OCI-LY3 (cell line): ENCODE data around the gene FAAP100.

Source experiments
- H2AFZ ChIP-seq: fragments of 200-600, 300-600 bp; shearing (Covaris generic); 2 replicates; pipeline ENCODE4 v1.6.0; 2014; ENCODE audit warnings: antibody characterized with exemption, low read depth, low read length
- H3K27ac ChIP-seq: fragments of 200-600, 300-600 bp; sonication (generic); 2 replicates; pipeline ENCODE4 v1.5.1; 2014; ENCODE audit warnings: mild to moderate bottlenecking, low read length, moderate library complexity, mixed read lengths
- H3K27me3 ChIP-seq: fragments of 200-600, 300-600 bp; sonication (generic); 2 replicates; pipeline ENCODE4 v1.6.1; 2014; ENCODE audit warnings: low read depth, low read length, mixed read lengths
- H3K36me3 ChIP-seq: fragments of 200-600, 300-600 bp; sonication (generic); replicated peaks from 2 replicates; pipeline ENCODE3; 2014; ENCODE audit warnings: low read depth, low read length, mixed read lengths
- H3K4me1 ChIP-seq: fragments of 300-600, 200-600 bp; sonication (generic); 2 replicates; pipeline ENCODE4 v1.6.1; 2014; ENCODE audit warnings: low read length, mixed read lengths
- H3K4me2 ChIP-seq: fragments of 200-600, 300-600 bp; sonication (generic); 2 replicates; pipeline ENCODE4 v1.6.1; 2014; ENCODE audit warnings: low read length, mixed read lengths
- H3K4me3 ChIP-seq: fragments of 300-600, 200-600 bp; sonication (generic); 2 replicates; pipeline ENCODE4 v1.5.1; 2014; ENCODE audit warnings: antibody characterized with exemption, mild to moderate bottlenecking, low read length, moderate library complexity
- H3K79me2 ChIP-seq: fragments of 300-600, 200-600 bp; shearing (Covaris generic); 2 replicates; pipeline ENCODE4 v1.6.1; 2014; ENCODE audit warnings: mild to moderate bottlenecking, low read length, mixed read lengths
- H3K9ac ChIP-seq: fragments of 300-600, 200-600 bp; shearing (Covaris generic); 2 replicates; pipeline ENCODE4 v1.6.0; 2014; ENCODE audit warnings: mild to moderate bottlenecking, low read length, moderate library complexity
- H3K9me3 ChIP-seq: fragments of 200-600, 300-600 bp; shearing (Covaris generic); 2 replicates; pipeline ENCODE4 v1.6.1; 2014; ENCODE audit warnings: low read length, mixed read lengths; ENCODE audit not compliant: insufficient read depth
- H4K20me1 ChIP-seq: fragments of 200-600, 300-600 bp; sonication (generic); 2 replicates; pipeline ENCODE4 v1.6.1; 2016; ENCODE audit warnings: low read length, mixed read lengths; ENCODE audit not compliant: insufficient read depth
- EZH2phosphoT487 ChIP-seq: fragments of 200-600 bp; shearing (Covaris generic); IDR thresholded peaks from 2 replicates; pipeline ENCODE4 v1.6.1; 2018; ENCODE audit warnings: antibody characterized with exemption, mixed run types, low read depth
- TF ChIP-seq, protein P1 (sequence below): fragments of 200-600, 300-600 bp; sonication (generic); IDR thresholded peaks from 2 replicates; pipeline ENCODE4 v1.5.1; 2014; ENCODE audit warnings: antibody characterized with exemption, low read length, low read depth

The FAAP100 gene

DNA sequence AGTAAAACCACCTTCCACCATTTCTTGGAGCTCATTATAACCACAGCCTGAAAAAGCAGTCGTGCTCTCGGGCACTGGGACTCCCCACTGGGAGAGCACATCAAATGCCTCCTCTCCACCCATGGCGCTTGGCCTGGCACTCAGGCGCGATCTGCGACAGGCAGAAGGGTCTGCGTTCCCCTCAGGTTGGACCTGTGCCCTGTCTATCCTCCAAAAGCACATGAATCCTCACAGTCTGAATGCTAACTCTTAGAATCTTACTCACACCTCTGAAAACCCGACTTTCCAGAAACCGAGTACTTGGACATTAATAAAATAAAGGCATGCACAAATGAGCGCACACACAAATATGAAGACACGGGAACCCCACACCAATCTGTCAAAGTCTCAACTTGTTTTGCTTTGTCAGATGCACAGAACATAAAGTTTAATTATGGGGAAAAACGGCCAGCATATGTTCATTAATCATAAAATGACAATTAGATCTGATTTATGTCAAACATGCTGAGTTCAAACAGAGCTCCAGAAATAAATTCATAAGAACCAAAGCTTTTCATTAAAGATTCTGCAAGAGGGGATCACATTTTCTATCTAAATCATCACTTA, 20.5 kb upstream of the FAAP100 start:
- no peak overlapping the region for H3K9ac ChIP-seq
- H3K4me2 ChIP-seq, result no peak overlapping the region
- no peaks in the 10 kb centered on the region for H3K9me3 ChIP-seq
- no peak overlapping the region for H3K4me3 ChIP-seq
- no peaks in the 10 kb centered on the region; the same call in 1 of the 2 replicates for H4K20me1 ChIP-seq
- H3K27ac ChIP-seq, result no peak overlapping the region
- no peak overlapping the region for H2AFZ ChIP-seq
- TF ChIP-seq, protein P1, sequence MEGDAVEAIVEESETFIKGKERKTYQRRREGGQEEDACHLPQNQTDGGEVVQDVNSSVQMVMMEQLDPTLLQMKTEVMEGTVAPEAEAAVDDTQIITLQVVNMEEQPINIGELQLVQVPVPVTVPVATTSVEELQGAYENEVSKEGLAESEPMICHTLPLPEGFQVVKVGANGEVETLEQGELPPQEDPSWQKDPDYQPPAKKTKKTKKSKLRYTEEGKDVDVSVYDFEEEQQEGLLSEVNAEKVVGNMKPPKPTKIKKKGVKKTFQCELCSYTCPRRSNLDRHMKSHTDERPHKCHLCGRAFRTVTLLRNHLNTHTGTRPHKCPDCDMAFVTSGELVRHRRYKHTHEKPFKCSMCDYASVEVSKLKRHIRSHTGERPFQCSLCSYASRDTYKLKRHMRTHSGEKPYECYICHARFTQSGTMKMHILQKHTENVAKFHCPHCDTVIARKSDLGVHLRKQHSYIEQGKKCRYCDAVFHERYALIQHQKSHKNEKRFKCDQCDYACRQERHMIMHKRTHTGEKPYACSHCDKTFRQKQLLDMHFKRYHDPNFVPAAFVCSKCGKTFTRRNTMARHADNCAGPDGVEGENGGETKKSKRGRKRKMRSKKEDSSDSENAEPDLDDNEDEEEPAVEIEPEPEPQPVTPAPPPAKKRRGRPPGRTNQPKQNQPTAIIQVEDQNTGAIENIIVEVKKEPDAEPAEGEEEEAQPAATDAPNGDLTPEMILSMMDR, result no peak
- TF ChIP-seq EZH2phosphoT487, result no peak
- no peaks in the 10 kb centered on the region; the same call in 1 of the 2 replicates for H3K79me2 ChIP-seq
- H3K4me1 ChIP-seq, result no peaks in the 10 kb centered on the region
- H3K27me3 ChIP-seq, result no peaks in the 10 kb centered on the region
- H3K36me3 ChIP-seq, result peaks cover 34% of the 10 kb centered on the region

DNA sequence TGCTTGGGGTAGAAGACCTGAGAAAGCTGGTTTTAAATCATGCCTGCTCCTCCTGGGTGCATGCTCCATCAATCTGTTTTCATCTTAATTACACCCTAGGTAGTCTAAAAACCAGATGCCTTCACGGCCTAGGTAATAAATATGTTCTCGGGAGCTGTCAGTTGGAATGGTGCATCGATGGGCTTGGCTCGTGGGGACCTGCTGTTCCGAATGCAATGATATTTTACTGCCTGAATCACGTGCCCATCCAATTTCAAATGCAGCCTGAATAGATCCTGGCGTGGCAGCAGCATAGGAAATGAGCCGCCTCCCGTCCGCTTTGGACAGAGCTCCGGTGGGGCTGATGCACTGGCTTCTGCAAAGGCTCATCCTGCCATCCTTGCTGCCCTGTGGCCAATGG, 18.8 kb upstream of the FAAP100 start:
- Histone ChIP-seq H3K27ac (no peak overlapping the region), H3K4me2 (no peak overlapping the region), H3K79me2 (no peaks in the 10 kb centered on the region; the same call in 1 of the 2 replicates), H2AFZ (no peak overlapping the region), H3K9ac (no peak overlapping the region), H3K36me3 (peaks cover 41% of the 10 kb centered on the region), H3K4me1 (no peaks in the 10 kb centered on the region), H4K20me1 (no peaks in the 10 kb centered on the region), H3K9me3 (no peaks in the 10 kb centered on the region), H3K27me3 (no peaks in the 10 kb centered on the region), H3K4me3 (no peak overlapping the region)
- TF ChIP-seq EZH2phosphoT487, result no peak

DNA sequence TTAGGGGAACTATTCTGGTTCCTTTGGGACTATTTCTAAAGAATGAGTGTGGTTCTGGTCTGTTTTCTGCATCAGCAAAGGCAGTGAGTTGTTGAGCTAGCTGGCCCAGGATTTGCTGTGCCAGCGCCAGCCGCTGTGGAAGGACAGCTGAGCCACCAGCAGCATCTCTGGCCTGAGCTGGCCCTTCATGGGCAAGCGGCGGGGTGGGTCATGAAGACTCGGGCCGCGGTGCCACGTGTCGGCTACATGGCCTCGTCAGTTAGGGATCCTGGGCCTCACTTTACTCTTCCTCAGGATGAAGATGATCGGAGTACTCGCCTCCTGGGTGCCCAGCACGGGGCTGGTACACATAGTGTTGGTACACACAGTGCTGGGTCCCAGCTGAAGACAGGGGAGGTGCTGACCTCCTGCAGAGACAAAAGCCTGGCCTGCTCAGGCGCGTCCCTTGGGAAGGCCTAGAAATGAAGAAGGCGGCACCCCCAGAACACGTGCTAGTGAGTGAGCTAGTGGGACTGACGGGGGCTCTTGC, 17.9 kb upstream of the FAAP100 start:
- Histone ChIP-seq H4K20me1 (no peaks in the 10 kb centered on the region), H2AFZ (no peak overlapping the region), H3K36me3 (peaks cover 41% of the 10 kb centered on the region), H3K79me2 (no peaks in the 10 kb centered on the region; the same call in 1 of the 2 replicates), H3K9ac (no peak overlapping the region), H3K9me3 (no peaks in the 10 kb centered on the region), H3K4me1 (no peaks in the 10 kb centered on the region), H3K27me3 (no peaks in the 10 kb centered on the region), H3K4me3 (no peak overlapping the region), H3K4me2 (no peak overlapping the region), H3K27ac (no peak overlapping the region)
- no peak for TF ChIP-seq EZH2phosphoT487
- TF ChIP-seq, protein P1, result no peak

DNA sequence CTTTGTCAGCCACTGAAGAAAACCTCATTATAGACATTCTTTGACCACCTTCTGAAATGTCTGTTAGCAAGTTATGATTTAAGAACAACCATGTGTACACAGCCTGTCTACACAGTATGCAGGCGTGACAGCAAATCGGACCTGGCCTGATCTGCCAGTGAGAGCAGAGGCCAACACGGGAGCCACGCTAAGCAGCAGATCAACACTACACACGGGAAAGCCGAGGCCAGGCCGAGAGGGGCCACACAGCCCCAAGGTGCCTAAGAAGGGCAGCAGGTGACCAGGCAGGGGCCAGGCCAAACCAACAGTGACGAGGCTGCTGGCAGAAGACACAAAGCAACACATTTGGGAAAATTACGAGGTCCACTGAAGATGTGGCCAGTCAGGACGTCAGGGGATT, 16.3 kb upstream of the FAAP100 start:
- H2AFZ ChIP-seq, result no peak overlapping the region
- TF ChIP-seq EZH2phosphoT487, result no peak
- TF ChIP-seq, protein P1, result no peak
- H3K36me3 ChIP-seq, result peaks cover 45% of the 10 kb centered on the region
- no peak overlapping the region for H3K9ac ChIP-seq
- H4K20me1 ChIP-seq, result no peaks in the 10 kb centered on the region
- H3K4me1 ChIP-seq, result no peaks in the 10 kb centered on the region
- H3K4me2 ChIP-seq, result no peak overlapping the region
- no peaks in the 10 kb centered on the region for H3K27me3 ChIP-seq
- H3K4me3 ChIP-seq, result no peak overlapping the region
- no peaks in the 10 kb centered on the region for H3K79me2 ChIP-seq
- no peak overlapping the region for H3K27ac ChIP-seq
- no peaks in the 10 kb centered on the region for H3K9me3 ChIP-seq
